Smooth muscle cell (in vitro differentiated cells): ENCODE measurements around the gene SRRM5. TPM values are rescaled to one million over a fixed set of nuclear protein-coding genes. Genes with fewer than 3 reads are reported as not detected.

Experiments
- DNase-seq: peaks from one replicate; lab custom pipeline; 2025; ENCODE audit not compliant: unreplicated experiment; lab: John Stamatoyannopoulos, UW
- H2AFZ ChIP-seq: fragments of 200-600 bp; sonication (generic); 2 replicates; pipeline ENCODE4 v1.6.0; 2016; ENCODE audit warnings: antibody characterized with exemption, low read depth, mild to moderate bottlenecking
- H3F3A ChIP-seq: fragments of 200-600 bp; sonication (generic); 2 replicates; pipeline ENCODE4 v1.6.0; 2017; ENCODE audit warnings: antibody characterized with exemption, low read depth
- H3K27ac ChIP-seq: fragments of 200-600 bp; sonication (generic); 2 replicates; pipeline ENCODE4 v1.5.1; 2016; ENCODE audit warnings: low read depth, mild to moderate bottlenecking
- H3K27me3 ChIP-seq: fragments of 200-600 bp; sonication (generic); 2 replicates; pipeline ENCODE4 v1.6.1; 2016; ENCODE audit warnings: low read depth, mild to moderate bottlenecking
- H3K36me3 ChIP-seq: fragments of 200-600 bp; sonication (generic); 2 replicates; pipeline ENCODE4 v1.5.1; 2016; ENCODE audit warnings: low read depth
- H3K4me1 ChIP-seq: fragments of 200-600 bp; sonication (generic); 2 replicates; pipeline ENCODE4 v1.5.1; 2016; ENCODE audit warnings: low read depth
- H3K4me2 ChIP-seq: fragments of 200-600 bp; sonication (generic); 2 replicates; pipeline ENCODE4 v1.6.0; 2016; ENCODE audit warnings: mild to moderate bottlenecking
- H3K4me3 ChIP-seq: fragments of 200-600 bp; sonication (generic); 2 replicates; pipeline ENCODE4 v1.5.1; 2016; ENCODE audit warnings: mild to moderate bottlenecking
- H3K79me2 ChIP-seq: fragments of 200-600 bp; sonication (generic); 2 replicates; pipeline ENCODE4 v1.6.0; 2016; ENCODE audit warnings: low read depth, mild to moderate bottlenecking
- H3K9ac ChIP-seq: fragments of 200-600 bp; sonication (generic); 2 replicates; pipeline ENCODE4 v1.6.0; 2016; ENCODE audit warnings: low read depth
- H3K9me3 ChIP-seq: fragments of 200-600 bp; sonication (generic); replicated peaks from 2 replicates; pipeline ENCODE4 v1.5.1; 2016; ENCODE audit warnings: low read depth
- H4K20me1 ChIP-seq: fragments of 200-600 bp; sonication (generic); 2 replicates; pipeline ENCODE4 v1.6.0; 2016; ENCODE audit warnings: low read depth
- CTCF ChIP-seq: fragments of 200-600 bp; sonication (generic); IDR thresholded peaks from 2 replicates; pipeline ENCODE4 v1.5.1; 2017; ENCODE audit warnings: borderline replicate concordance, mild to moderate bottlenecking, antibody characterized with exemption; ENCODE audit not compliant: insufficient read depth, poor library complexity, severe bottlenecking
- WGBS: methylation state at CpG from one replicate; pipeline ENCODE4 v1.1.7; 2016; ENCODE audit warnings: low lambda C conversion rate; 5-methylcytosine and 5-hydroxymethylcytosine counted together
- polyA plus RNA-seq: library from polyadenylated mRNA; unstranded; fragments of >200 nt; fragmentation: Nextera tagmentation; extraction: Ambion mirVana; gene quantifications from 2 replicates; pipeline ENCODE4 v1.2.1, GENCODE V29; 2016
- total RNA-seq: library from RNA; depleted of rRNA; stranded (reverse); fragments of >200 nt; gene quantifications from 2 replicates; pipeline ENCODE4 v1.2.3, GENCODE V29; 2014

SRRM5 gene
- total and polyA plus RNA-seq, 2 experiments from 2014 or later, result 0.27 TPM; not detected in 1

GRCh38 chr19:43616954-43617353 is 5.1 kb downstream of the SRRM5 start:
- H3K79me2 ChIP-seq, result peaks cover 47% of the 10 kb centered on the region

DNA sequence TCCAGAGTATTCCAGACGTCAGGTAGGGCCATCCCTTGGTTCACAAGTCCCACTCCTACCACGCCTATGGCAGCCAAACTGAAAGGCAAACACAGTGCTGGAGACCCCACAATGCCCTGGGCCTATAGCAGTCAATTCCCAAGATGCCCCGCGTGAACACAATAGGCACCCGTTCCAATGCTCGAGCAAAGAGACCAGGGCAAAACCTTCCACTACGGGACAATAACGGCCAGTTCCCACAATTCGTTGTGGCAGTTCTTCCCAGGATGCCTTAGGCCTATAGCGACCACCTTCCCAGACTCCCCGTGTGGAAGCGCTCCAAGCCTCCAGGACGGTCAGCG is 7.0 kb downstream of the SRRM5 start:
- no peaks in the 10 kb centered on the region for H3K9me3 ChIP-seq
- peak overlapping the region; percentile 87 for H2AFZ ChIP-seq
- H3K4me1 ChIP-seq, result peaks cover 14% of the 10 kb centered on the region
- no peak for DNase-seq
- H3K79me2 ChIP-seq, result peaks cover 47% of the 10 kb centered on the region
- no peaks in the 10 kb centered on the region for H3K36me3 ChIP-seq
- peak overlapping the region; percentile 98 for H3K4me2 ChIP-seq
- WGBS, result 7% methylated on average over 14 of the region's 14 CpGs
- TF ChIP-seq CTCF, result no peak
- peak overlapping the region; percentile 91 for H3K27ac ChIP-seq
- no peaks in the 10 kb centered on the region for H4K20me1 ChIP-seq
- H3K4me3 ChIP-seq, result peak overlapping the region; percentile 81
- H3F3A ChIP-seq, result no peaks in the 10 kb centered on the region
- no peaks in the 10 kb centered on the region for H3K27me3 ChIP-seq
- peak overlapping the region; percentile 93 for H3K9ac ChIP-seq

More at GRCh38 chr19:43616954-43617353, 5.1 kb downstream of the SRRM5 start:
- TF ChIP-seq CTCF, result no peak
- H3K27me3 ChIP-seq, result no peaks in the 10 kb centered on the region
- H2AFZ ChIP-seq, result no peak overlapping the region
- no peak for DNase-seq
- H3K4me3 ChIP-seq, result no peak overlapping the region
- H3K36me3 ChIP-seq, result no peaks in the 10 kb centered on the region
- peaks cover 4% of the 10 kb centered on the region for H4K20me1 ChIP-seq
- no peaks in the 10 kb centered on the region for H3K9me3 ChIP-seq
- H3K4me1 ChIP-seq, result peaks cover 14% of the 10 kb centered on the region
- WGBS, result 95% methylated on average over 6 of the region's 6 CpGs
- H3K4me2 ChIP-seq, result no peak overlapping the region
- no peak overlapping the region for H3K27ac ChIP-seq
- no peak overlapping the region for H3K9ac ChIP-seq
- no peaks in the 10 kb centered on the region for H3F3A ChIP-seq

DNA sequence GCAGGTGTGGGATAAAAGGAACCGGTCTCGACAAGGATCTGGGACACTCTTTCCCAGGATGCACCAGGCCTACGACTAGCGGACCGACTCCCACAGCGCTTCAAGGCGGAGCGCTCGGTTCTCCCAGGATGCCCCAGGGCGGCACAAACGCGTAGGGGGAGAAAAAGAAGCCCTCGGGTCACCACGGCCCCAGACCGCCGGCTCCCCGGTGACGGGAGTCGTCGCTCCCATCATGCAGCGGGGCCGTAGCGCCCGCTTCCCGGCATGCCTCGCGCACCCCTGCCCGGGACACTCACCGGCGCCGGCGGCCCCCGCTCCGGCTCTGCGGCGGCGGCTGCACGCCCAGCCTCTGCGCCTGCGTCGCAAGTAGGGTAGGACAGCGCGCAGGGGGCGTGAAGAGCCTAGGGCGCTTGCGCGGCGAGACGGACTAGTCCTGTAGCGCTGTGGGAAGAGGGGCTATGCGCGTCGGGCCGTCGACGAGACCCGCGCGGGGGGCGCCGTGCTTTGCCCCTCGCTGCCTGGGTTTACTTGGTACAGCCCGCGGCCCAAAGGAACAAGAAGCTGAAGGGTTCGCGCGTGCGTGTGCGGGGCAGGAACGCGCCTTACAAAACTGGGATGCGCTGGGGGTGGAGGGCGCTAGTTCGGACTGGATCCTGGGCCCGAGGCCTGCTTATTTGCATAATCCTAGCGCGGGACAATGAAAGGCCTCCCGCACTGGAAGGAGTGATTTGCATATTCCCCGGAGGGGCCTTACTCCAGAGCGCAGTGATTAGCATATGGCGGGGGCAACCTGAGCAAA is 7.6 kb downstream of the SRRM5 start, which contains the start of gene ZNF428:
Gene ZNF428, minus strand, starts transcription at position 368 of the 799 bp plus-strand sequence. CDS start 5,325 bp downstream, outside the sequence.
- H3K4me3 ChIP-seq, result peak within 1 kb of the TSS; percentile 81
- no peaks in the 10 kb centered on the region for H4K20me1 ChIP-seq
- peak; percentile 78 for DNase-seq
- peak within 1 kb of the TSS; percentile 91 for H3K27ac ChIP-seq
- no peak for TF ChIP-seq CTCF
- H3F3A ChIP-seq, result no peaks in the 10 kb centered on the region
- H3K27me3 ChIP-seq, result no peaks in the 10 kb centered on the region
- peak within 1 kb of the TSS; percentile 98 for H3K4me2 ChIP-seq
- H3K9me3 ChIP-seq, result no peaks in the 10 kb centered on the region
- WGBS, result 1% methylated on average over 81 of the region's 81 CpGs
- H3K9ac ChIP-seq, result peak within 1 kb of the TSS; percentile 93
- H3K4me1 ChIP-seq, result peaks cover 14% of the 10 kb centered on the region
- H2AFZ ChIP-seq, result peak within 1 kb of the TSS; percentile 87
- H3K36me3 ChIP-seq, result no peaks in the 10 kb centered on the region
- peaks cover 42% of the 10 kb centered on the region for H3K79me2 ChIP-seq
